A673 (cell line): ENCODE results near the gene PARP12.

Experiments
- CTCF ChIP-seq: fragments of 300-800, 200-600 bp; sonication (generic); conservative IDR thresholded peaks from 2 replicates; pipeline ENCODE4 v1.5.1; 2017; ENCODE audit warnings: low read depth, mild to moderate bottlenecking, antibody characterized with exemption, low read length, moderate library complexity, mixed read lengths
- EZH2 ChIP-seq: fragments of 200-600 bp; sonication (generic); IDR thresholded peaks from 2 replicates; pipeline ENCODE4 v1.6.1; 2017; ENCODE audit warnings: borderline replicate concordance, low read depth, mild to moderate bottlenecking, mixed read lengths, antibody characterized with exemption, low read length; ENCODE audit not compliant: poor library complexity, severe bottlenecking

GRCh38 chr7:139992353-139993044 is 70.3 kb downstream of the PARP12 start:
- TF ChIP-seq CTCF (no peak), EZH2 (no peak)
